Stomach smooth muscle (tissue), 2 donors: ENCODE results near the gene RB1.

Source experiments
- H3K27ac ChIP-seq: one replicate; pipeline ENCODE4 v1.7.0; 2013; ENCODE audit warnings: mild to moderate bottlenecking, low read length, inconsistent platforms
- H3K27me3 ChIP-seq, 2 donors: one replicate each; pipeline ENCODE4 v1.7.0; 2013; ENCODE audit warnings: low read length in 2 of 2; ENCODE audit not compliant: insufficient read depth in 2 of 2, control insufficient read depth in 1 of 2
- H3K36me3 ChIP-seq, 2 donors: one replicate each; pipeline ENCODE4 v1.7.0; 2013; ENCODE audit warnings: low read length in 2 of 2; ENCODE audit not compliant: control insufficient read depth in 2 of 2, insufficient read depth in 2 of 2
- H3K4me1 ChIP-seq: one replicate; pipeline ENCODE4 v1.7.0; 2013; ENCODE audit warnings: low read length; ENCODE audit not compliant: control insufficient read depth, insufficient read depth
- H3K4me3 ChIP-seq, 2 donors: one replicate each; pipeline ENCODE4 v1.7.0; 2013; ENCODE audit warnings: low read length in 2 of 2
- H3K9ac ChIP-seq, 2 donors: one replicate each; pipeline ENCODE4 v1.7.0; 2013; ENCODE audit warnings: low read length in 2 of 2, mild to moderate bottlenecking in 1 of 2
- H3K9me3 ChIP-seq, 2 donors: one replicate each; pipeline ENCODE4 v1.7.0; 2013; ENCODE audit warnings: low read length in 2 of 2; ENCODE audit not compliant: control insufficient read depth in 2 of 2
- donor health status: healthy.
- donor health status: Pancreatic carcinoma.

Gene RB1

DNA sequence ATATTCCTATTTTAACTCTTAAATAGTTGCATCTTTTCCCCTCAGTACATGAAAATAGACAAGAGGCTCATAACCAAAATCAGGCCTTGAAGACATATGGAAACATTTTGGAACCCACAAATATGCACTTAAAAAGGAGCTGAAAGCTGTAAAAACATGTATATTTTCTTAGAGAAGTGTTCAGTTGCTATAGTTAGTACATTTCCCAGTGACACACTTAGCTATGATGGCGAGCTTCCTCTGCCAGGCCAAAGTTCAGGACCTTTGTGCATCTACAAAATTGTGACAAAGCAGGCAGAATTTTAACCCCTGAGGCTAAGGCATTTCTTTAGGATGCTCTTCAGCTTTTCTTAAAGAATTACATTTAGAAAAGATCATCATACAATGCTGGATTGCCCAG, 174.8 kb downstream of the RB1 start:
- peaks cover 5 to 9% of the 10 kb centered on the region in 2 donors for H3K36me3 ChIP-seq
- H3K9me3 ChIP-seq: no peaks in the 10 kb centered on the region
- H3K27me3 ChIP-seq: no peaks in the 10 kb centered on the region
- H3K9ac ChIP-seq: no peak overlapping the region
- H3K4me1 ChIP-seq: no peaks in the 10 kb centered on the region
- H3K4me3 ChIP-seq: no peak overlapping the region
- H3K27ac ChIP-seq: no peak overlapping the region

DNA sequence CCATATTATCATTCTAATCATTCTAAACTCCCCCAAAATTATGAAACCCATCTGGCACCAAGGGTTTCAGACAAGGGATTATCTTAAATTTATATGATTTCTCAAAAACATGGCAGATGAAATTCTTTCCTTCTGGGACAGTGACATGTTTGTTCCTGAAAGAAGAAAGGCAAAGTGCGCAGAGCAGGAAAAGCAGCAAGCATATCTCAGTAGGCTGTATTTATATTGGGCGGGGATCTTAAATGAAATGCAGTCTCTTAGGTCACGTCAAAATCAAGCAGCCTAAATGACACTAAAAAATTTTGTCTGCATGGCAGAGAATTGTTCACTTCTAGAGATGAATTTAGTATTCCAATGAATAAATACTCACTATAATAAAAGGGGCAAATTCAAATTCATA, 180.0 kb downstream of the RB1 start:
- Histone ChIP-seq H3K27me3 (no peaks in the 10 kb centered on the region), H3K9ac (no peak overlapping the region), H3K36me3 (peaks cover 5 to 6% of the 10 kb centered on the region in 2 donors), H3K9me3 (no peaks in the 10 kb centered on the region), H3K4me1 (no peaks in the 10 kb centered on the region), H3K27ac (no peak overlapping the region), H3K4me3 (no peak overlapping the region)

DNA sequence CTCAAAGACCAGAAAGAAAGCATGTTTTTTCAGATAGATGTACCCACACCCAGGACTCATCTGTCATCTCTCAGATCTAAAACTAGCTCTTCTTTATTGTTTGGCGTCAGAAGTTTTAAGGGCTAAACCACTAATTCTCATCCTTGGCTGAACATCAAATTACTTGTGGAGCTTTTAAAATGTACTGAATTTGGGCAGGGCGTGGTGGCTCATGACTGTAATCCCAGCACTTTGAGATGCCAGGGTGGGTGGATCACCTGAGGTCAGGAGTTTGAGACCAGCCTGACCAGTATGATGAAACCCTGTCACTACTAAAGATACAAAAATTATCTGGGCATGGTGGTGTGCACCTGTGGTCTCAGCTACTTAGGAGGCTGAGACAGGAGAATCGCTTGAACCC, 181.9 kb downstream of the RB1 start:
- no peaks in the 10 kb centered on the region for H3K4me1 ChIP-seq
- H3K27ac ChIP-seq: no peak overlapping the region

DNA sequence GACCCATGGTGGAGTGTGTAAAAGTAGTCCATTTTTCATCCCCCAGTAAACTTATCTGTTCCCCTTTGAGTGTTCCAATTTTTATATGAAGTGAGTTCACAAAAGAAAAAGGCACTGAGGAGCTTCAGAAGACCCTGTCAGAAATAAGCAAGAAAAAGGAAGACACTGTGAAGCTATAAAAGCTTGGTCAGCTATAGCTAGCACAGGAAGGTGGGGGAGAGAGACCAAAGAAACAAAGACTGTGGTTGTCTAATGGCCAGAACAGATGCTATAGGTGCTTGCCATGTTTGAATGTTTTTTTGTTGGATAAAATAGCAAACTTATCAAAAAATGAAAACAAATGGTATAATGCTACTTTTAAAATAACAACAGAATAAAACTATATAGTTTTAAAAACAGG, 182.8 kb downstream of the RB1 start:
- H3K4me1 ChIP-seq: no peaks in the 10 kb centered on the region
- no peak overlapping the region for H3K4me3 ChIP-seq
- no peak overlapping the region for H3K27ac ChIP-seq
- H3K9me3 ChIP-seq: no peaks in the 10 kb centered on the region
- no peaks in the 10 kb centered on the region for H3K27me3 ChIP-seq
- peaks cover 0 to 2% of the 10 kb centered on the region in 2 donors for H3K36me3 ChIP-seq
- H3K9ac ChIP-seq: no peak overlapping the region

More for the DNA sequence above, 181.9 kb downstream of the RB1 start:
- H3K36me3 ChIP-seq: peaks cover 0 to 2% of the 10 kb centered on the region in 2 donors
- no peaks in the 10 kb centered on the region for H3K27me3 ChIP-seq
- H3K9ac ChIP-seq: no peak overlapping the region
- H3K9me3 ChIP-seq: no peaks in the 10 kb centered on the region
- H3K4me3 ChIP-seq: no peak overlapping the region

DNA sequence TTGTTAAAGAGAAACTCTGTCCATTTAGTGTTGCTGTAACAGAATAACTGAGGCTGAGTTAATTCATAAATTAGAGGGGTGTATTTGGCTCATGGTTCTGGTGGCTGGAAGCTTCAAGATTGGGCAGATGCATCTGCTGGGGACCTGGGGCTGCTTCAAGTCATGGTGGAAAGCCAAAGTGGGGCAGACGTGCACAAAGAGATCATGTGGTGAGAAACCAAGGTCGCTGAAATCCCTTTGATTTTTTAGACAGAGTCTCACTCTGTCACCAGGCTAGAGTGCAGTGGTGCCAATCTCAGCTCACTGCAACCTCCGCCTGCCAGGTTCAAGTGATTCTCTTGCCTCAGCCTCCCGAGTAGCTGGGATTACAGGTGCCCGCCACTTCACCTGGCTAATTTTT, 183.3 kb downstream of the RB1 start:
- no peaks in the 10 kb centered on the region for H3K27me3 ChIP-seq
- no peak overlapping the region for H3K9ac ChIP-seq
- no peaks in the 10 kb centered on the region for H3K4me1 ChIP-seq
- H3K9me3 ChIP-seq: no peaks in the 10 kb centered on the region
- H3K27ac ChIP-seq: no peak overlapping the region
- H3K36me3 ChIP-seq: peaks cover 0 to 2% of the 10 kb centered on the region in 2 donors
- no peak overlapping the region for H3K4me3 ChIP-seq

DNA sequence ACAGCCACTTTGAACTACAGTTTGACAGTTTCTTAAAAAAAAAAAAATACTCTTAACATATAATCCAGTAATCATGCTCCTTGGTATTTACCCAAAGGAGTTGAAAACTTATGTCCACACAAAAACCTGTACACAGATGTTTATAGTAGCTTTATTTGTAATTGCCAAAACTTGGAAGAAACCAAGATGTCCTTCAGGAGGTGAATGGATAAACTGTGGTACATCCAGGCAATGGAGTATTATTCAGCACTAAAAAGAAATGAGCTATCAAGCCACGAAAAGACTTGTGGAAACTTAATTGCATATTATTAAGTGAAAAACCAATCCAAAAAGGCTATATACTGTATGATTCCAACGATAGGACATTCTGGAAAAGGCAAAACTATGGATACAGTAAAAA, 184.4 kb downstream of the RB1 start:
- peaks cover 0 to 2% of the 10 kb centered on the region in 2 donors for H3K36me3 ChIP-seq
- H3K4me3 ChIP-seq: no peak overlapping the region
- no peak overlapping the region for H3K27ac ChIP-seq
- no peaks in the 10 kb centered on the region for H3K9me3 ChIP-seq
- H3K4me1 ChIP-seq: peaks cover 2% of the 10 kb centered on the region
- no peaks in the 10 kb centered on the region for H3K27me3 ChIP-seq
- H3K9ac ChIP-seq: no peak overlapping the region

DNA sequence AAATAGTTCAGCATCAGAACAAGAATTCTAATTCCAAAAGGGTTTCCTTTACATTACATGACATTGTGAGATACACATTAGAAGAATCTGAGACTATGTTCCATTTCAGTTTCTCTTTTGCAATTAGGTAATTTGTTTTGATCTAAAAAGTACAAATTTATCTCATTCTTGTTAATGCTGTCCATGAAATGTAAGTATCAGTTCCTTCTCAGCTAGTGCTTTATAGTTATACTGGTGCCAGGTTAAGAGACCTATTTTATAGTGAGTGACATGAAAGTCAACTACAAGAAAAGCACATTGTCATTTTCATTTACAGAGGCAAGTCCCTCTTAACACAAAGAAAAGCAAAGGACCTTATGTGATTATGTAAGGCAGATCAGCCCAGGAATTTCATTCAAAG, 185.4 kb downstream of the RB1 start:
- Histone ChIP-seq H3K9ac (no peak overlapping the region), H3K27me3 (no peaks in the 10 kb centered on the region), H3K9me3 (no peaks in the 10 kb centered on the region), H3K36me3 (peaks cover 0 to 2% of the 10 kb centered on the region in 2 donors), H3K4me3 (no peak overlapping the region), H3K27ac (no peak overlapping the region), H3K4me1 (peaks cover 2% of the 10 kb centered on the region)

DNA sequence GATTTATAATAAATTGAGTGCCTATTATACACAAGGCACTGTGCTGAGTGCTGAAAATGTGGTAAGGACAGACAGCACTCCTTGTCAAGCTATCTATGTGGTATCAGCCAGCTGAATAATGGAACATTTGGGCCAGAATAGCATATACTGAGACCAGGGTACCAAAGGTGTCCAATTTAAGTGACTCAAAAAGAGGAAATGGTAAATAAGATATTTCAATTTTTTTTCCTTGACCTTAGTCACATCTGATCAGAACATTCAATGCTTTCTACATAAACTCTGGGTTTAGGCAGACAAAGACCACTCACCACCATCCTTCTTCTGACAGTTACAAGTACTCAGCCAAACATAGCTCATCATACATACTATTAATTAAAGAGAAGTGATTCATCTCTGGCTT, 186.1 kb downstream of the RB1 start:
- peaks cover 2% of the 10 kb centered on the region for H3K4me1 ChIP-seq
- H3K36me3 ChIP-seq: peaks cover 0 to 2% of the 10 kb centered on the region in 2 donors
- H3K27ac ChIP-seq: no peak overlapping the region
- H3K4me3 ChIP-seq: no peak overlapping the region
- no peaks in the 10 kb centered on the region for H3K27me3 ChIP-seq
- no peaks in the 10 kb centered on the region for H3K9me3 ChIP-seq
- no peak overlapping the region for H3K9ac ChIP-seq

DNA sequence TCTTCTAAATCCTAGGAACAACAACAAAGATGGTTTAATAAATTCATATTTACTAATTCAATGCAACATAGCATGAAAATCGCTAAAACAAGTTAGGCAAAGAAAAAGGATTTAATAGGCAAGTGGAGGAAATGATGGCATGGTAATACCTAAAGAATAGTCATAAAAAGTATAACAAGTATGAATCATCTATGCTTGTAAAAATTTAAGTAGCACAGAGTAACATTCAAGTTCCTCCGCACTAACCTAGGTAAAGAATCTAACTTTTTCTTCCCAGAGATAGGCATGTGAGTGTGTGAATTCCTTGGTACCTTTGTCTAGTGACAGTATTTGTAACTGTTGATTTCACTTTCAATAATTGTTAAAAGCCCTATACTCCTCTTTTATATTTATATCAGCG, 186.7 kb downstream of the RB1 start:
- Histone ChIP-seq H3K36me3 (peaks cover 0 to 2% of the 10 kb centered on the region in 2 donors), H3K27ac (no peak overlapping the region), H3K4me3 (no peak overlapping the region), H3K9me3 (no peaks in the 10 kb centered on the region), H3K9ac (no peak overlapping the region), H3K27me3 (no peaks in the 10 kb centered on the region), H3K4me1 (peaks cover 2% of the 10 kb centered on the region)

DNA sequence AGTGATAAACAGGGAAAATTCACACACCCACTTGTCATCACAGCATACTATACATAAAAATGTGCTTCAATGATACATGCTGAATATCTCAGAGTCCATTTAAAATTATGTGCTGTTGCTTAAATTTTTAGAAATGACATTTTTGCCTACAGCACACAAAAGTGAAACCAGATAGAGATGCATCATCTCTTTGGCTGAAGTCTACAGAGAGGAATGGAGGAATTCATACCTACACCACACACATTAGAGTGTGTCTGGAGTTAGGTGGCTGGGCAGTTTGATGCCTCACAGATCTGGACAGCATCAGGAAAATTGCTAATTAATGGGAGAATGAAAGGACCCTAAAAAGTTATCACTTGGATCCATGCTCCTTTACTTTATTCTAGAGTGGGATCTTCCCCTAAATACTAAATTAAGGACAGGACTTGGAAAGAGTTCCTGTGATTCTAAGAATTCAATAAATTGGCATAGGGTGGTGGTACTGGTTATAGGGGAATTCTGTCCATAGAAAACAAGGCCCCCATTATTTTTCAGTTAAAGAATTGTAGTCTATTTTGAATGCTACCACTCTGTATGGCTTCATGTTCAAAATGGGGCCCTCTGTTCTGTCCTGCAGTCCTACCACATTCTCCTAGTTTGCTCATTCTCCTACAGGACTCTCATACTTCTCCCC, 188.0 kb downstream of the RB1 start:
- no peak overlapping the region for H3K27ac ChIP-seq
- H3K36me3 ChIP-seq: peaks cover 0 to 2% of the 10 kb centered on the region in 2 donors
- no peaks in the 10 kb centered on the region for H3K27me3 ChIP-seq
- H3K9ac ChIP-seq: no peak overlapping the region
- H3K9me3 ChIP-seq: no peaks in the 10 kb centered on the region
- H3K4me3 ChIP-seq: peak overlapping the region in 1 of 2 donors; percentile 47
- H3K4me1 ChIP-seq: peaks cover 2% of the 10 kb centered on the region

DNA sequence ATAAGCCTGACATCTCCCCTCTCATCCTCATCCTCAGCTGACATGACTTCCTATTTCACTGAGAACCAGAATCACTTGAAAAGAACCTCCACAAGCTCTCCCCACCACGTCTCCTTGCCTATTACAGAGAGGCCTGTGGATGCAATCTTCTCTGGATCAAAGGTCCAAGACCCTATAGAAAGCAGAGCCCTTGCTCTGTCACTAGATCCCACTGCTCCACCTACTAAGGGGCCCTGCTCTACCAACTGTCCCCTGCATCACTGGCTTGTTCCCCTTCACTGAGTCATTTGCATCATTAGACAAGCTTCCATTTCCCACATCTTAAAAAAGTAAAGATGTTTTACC, 188.5 kb downstream of the RB1 start:
- Histone ChIP-seq H3K27me3 (no peaks in the 10 kb centered on the region), H3K36me3 (peaks cover 0 to 2% of the 10 kb centered on the region in 2 donors), H3K9ac (no peak overlapping the region), H3K27ac (no peak overlapping the region), H3K9me3 (no peaks in the 10 kb centered on the region), H3K4me1 (peaks cover 2% of the 10 kb centered on the region), H3K4me3 (peak overlapping the region in 1 of 2 donors; percentile 47)
